Loucy (cell line): Measurements from ENCODE around the gene BST2.

ENCODE experiments used
- CTCF ChIP-seq: fragments of 200-600 bp; sonication (generic); conservative IDR thresholded peaks from 2 replicates; pipeline ENCODE4 v1.5.1; 2014; ENCODE audit warnings: mild to moderate bottlenecking, antibody characterized with exemption, low read length
- EZH2phosphoT487 ChIP-seq: fragments of 200-600 bp; IDR thresholded peaks from 2 replicates; pipeline ENCODE4 v1.6.1; 2018; ENCODE audit warnings: antibody characterized with exemption, mild to moderate bottlenecking, moderate library complexity, borderline replicate concordance

- TF ChIP-seq CTCF, result peak; percentile 83
- TF ChIP-seq EZH2phosphoT487, result no peak
Measured at GRCh38 chr19:17394891-17395415, 10.5 kb downstream of the BST2 start.
